Activated CD4-positive, CD25-positive, alpha-beta regulatory T cell treated with anti-CD3 and anti-CD28 coated beads, Interleukin-2, amount 50 U/mL, for 72 hours (primary cell): ENCODE results near the gene SETD6.
A peak's percentile ranks its signal among the peaks of the same experiment; 100 is the strongest.
"Not testable (repeated sequence)": the region's sequence is repeated elsewhere in the genome, so short reads cannot be mapped to it uniquely, and the experiment has no call there.

Experiments
- DNase-seq: peaks from one replicate; pipeline ENCODE4 v3.0.0; 2021

Gene SETD6, protein sequence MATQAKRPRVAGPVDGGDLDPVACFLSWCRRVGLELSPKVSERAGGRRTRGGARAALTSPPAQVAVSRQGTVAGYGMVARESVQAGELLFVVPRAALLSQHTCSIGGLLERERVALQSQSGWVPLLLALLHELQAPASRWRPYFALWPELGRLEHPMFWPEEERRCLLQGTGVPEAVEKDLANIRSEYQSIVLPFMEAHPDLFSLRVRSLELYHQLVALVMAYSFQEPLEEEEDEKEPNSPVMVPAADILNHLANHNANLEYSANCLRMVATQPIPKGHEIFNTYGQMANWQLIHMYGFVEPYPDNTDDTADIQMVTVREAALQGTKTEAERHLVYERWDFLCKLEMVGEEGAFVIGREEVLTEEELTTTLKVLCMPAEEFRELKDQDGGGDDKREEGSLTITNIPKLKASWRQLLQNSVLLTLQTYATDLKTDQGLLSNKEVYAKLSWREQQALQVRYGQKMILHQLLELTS

DNA sequence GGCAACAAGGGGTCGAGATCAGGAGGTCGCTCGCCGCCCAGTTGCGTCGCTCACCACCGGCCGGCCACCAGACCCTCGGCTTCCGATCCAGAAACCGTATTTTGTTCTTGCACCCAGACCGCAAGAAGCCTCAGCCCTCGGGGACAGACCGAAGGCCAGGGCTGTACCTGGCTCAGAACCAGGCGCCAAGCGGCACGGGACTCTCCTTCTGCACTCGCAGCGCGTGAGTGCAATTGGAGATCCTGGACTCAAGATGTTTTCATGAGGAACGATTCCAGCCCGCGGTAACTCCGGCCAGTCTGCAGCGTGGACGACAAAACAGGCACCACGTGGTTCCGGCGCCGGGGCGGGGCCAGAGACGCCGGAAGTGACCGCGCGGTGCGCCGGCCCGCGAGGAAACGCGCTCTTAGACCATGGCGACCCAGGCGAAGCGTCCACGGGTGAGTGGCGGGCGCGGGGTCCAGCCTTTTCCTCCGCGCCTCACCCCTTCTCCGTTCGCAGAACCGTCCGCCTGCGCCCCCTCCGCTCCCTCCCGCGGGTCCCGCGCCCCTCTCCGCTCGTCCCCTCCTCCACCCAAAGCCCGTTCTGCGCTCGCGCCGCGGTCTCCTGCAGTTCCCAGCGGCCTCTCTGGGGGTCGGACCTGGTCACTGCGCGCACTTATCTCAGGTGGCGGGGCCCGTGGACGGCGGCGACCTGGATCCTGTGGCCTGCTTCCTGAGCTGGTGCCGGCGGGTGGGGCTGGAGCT, at the start of gene SETD6:
Gene SETD6 (plus strand): TSS at position 393 of the 746 bp plus-strand sequence. CDS start 21 bp downstream, at position 414.
- DNase-seq, result peak; percentile 85

DNA sequence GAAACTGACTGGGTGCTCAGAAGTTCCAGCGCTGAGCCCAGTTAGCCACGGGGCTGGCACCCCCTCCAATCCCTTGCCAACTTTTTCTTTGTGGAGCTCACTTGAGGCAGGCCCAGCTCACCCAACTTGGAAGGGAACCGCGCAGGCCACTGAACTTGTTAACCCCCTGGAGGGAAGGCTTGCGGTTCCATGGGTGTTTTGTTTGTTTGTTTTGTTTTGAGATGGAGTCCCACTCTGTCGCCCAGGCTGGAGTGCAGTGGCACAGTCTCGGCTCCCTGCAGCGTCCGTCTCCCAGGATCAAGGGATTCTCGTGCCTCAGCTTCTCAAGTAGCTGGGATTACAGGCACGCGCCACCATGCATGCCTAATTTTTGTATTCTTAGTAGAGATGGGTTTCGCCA, 49.5 kb upstream of the SETD6 start:
- no peak for DNase-seq

DNA sequence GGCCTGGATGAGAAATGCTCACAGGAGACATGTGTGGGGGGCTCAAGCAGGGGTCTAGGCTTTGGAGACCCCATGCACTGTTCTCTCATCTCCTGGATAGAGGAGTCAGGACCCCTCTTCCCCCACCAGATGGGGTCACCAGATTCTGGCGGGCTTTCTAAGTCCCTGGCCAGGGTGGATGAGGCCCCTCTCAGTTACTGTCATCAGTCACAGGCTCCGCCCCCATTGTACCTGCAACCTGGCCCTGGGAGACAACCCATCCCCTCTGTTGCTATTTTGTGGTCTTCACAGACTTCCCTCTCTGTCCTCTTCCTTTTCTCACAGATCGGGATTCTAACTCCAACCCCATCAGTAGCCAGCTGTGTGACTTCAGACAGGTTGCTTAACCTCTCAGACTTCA, 48.9 kb upstream of the SETD6 start:
- no peak for DNase-seq

DNA sequence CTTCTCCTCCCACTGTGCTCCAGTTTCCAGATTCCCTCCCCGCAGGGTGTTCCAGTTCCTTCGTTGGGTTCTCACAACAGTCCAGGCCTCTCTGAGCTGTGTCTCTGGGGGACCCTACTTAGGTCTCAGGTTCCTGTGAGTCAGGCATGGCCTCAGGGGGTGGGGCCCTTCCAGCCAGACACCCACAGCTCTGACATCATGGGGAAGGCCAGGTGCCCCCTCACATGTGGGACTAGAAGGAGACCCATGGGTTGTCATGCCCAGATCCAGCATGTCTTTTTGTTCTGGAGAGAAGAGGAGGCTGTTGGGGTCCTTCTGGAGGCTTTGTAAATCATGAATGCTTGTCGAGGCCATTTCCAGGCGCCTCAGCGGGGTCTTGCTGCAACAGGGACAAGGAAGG, 47.4 kb upstream of the SETD6 start:
- no peak for DNase-seq

DNA sequence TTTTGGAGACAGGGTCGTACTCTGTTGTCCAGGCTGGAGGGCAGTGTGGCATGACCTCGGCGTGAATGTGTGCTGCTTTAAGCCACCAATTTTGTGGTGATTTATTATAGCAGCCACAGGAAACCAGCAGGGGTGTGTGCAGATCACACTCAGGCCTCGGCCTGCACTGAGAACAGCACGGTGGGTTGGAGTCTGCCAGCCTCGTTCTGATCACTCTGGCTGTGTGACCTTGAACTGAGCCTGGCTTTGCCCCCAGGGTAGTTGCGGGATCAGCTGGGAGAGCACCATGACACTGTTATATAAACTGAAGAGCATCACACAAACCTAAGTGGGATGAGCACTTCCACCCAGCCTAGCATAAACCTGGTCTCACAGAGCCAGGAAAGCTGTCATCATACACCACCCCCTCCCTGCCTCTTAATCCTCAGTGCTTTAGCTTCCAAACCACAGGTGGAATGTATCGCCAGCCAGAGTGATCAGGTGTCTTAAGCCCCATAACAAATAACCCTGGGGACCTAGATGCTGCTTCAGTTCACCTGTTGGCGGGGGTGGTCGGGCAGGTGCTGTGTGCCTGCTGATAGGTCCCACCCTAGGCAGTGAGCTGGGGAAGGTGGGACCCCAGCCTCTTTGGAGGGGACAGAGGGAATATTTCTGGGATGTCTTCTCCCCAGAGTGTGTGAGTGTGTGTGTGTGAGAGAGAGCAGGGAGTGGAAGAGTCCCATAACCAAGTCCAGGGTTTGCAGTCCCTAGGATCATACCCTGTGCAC, 43.9 kb upstream of the SETD6 start:
- DNase-seq, result no peak

DNA sequence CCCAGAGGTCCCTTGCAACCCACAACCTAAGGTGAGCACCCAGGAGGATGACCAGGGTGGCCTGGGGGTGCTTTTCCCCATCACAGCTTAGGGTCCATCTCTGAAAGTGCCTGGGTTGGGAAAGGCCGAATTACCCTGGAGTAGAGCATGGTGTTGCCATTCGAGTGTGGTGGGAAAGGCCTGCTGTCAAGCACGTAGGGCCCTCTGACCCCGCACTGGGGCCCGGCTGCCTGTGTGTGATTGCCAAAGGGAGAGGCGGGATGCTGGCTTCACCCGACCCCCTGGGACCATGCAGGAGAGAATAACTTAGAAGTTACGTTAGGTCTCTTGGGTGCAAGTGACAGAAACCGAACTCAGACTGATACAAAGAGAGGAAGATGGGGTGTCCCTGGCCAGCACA, 43.1 kb upstream of the SETD6 start:
- no peak for DNase-seq

DNA sequence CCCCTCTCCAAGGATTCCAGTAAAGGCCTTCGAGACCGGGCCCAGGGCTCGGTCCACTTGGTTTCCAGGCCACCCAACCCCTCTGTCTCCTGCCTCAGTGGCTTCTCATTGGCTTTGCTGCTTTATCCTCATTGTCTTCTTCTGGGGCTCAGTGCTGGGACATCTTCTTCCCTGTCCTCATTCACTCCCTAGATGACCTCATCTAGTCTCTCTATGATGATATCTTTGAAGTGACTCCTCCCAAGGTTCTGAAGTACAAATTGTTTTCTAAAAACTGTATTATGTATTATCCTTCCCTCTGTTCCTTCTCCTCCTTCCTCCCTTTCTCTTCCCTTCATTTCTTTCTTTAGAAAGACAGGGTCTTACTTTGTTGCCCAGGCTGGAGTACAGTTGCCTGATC, 42.5 kb upstream of the SETD6 start:
- no peak for DNase-seq

DNA sequence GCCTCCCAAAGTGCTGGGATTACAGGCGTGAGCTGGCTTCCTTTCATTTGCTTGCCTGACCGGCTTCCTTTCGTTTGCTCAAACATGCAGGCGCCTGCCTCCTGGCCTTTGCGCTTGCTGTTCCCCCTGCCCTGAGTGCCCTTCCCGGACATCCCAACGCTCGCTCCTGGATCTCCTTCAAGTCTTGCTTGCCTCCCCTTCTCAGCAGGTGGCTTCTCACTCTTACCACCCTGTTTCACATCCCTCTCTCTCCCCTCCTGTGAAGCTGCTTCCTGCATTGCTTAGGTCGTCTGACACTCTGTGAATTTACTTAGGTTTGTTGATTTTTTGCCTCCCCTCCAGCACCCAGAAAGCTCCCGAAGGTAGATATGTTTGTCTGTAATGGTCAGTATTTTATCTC, 41.0 kb upstream of the SETD6 start:
- no peak for DNase-seq

DNA sequence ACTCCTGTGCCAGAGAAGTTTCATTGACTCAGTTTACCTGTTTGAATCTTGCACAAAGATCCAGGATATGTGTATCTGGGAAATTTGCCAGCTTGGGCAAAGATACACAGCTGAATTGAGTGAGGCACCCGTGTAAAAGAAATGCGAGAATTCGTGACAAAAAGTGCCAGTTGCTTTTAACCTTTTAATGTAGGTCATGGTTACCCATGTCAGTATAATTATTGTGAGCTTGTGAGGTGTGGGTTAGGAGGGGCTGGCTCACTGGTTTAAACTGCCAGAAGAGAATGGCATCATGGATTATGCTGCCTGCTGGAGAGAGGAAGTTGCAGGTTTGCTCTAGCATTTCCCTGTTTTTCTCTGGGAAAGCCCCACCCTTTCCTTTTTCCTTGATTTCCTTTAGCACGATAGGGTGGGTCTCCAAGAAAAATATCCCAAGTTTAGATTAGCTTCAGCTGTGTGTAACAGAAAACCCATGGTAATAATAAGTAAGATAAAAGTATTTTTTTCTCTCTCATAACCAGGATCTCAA, 40.2 kb upstream of the SETD6 start:
- no peak for DNase-seq

DNA sequence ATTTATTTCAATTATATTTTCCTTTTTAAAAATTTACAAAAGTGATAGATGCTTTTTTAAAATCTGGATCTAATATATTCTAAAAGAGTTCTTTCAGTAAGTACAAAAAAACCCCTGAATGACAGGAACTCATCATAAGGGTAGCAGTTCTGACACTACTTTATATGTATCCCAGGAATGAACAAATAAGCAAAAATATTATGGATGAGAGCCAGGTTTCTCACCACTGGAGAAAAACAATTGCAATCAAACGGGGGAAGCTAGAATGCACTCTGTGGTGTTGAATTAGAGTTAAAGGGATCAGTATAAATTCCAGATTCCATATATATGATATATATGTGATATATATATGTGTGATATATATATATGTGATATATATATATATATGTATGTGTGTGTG, 38.5 kb upstream of the SETD6 start:
- no peak for DNase-seq

DNA sequence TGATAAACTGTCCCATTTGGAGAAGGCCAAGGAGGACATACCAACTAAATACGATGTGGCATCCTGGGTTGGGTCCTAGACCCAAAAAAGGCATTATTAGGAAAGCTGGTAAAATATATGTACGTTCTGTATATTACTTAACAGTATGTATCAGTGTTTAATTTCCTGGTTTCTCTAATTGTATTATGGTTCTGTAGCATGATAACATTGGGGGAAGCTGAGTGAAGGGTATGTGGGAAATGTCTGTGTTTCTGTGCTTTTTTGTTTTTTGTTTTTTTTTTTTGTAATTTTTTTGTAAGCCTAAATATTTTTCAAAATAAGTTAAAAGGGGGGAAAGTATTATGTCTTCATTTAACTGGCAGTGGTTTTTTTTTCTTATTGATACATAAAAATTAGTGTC, 36.9 kb upstream of the SETD6 start:
- DNase-seq, result no peak

DNA sequence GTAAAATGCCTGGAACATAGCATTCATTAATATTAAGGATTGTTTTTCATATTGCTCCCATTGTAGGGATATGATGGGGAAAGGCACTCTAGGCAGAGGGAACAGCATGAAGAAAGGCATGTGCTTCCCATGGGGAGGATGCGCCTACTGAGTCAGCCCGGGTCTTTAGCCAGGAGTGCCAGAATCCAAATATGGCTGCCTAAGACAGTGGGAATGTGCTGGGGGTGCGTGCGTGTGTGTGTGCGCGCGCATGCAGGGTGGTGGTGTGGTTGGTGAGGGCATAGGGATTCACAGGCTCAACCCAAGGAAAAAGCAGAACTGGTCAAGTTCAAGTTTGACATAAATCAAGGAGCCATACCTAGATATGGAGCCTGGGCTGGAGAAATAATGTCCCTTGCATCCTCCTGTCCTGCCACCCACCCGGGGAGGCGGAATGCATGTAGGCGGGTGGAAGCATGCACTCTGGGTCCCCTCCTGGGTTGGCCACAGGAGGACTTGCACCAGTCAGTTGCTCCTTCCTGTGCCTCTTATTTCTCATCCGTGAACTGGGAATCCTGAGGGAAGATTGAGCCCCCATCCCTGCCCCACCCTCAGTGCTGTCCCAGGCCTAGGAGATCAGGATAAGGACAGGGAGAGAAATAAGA, 34.0 kb upstream of the SETD6 start:
- no peak for DNase-seq

DNA sequence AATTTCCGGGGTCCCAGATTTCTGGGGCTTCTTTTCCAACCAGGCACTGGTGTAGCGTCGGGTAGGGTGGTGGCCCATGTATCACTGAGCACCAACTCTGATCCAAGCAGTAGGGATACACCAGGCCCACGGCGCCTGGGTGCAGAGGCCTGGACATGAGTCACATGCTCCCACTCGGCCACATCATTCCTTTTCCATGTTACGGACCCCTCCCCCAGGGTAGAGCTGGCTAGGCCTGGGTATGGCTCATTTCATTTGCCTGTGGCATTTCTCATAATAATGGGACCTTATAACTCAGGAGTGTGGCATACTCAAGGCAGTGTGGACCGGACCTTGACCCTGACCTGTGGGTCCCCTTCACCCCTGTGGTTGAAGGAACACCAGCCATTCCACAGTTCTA, 33.4 kb upstream of the SETD6 start:
- no peak for DNase-seq

DNA sequence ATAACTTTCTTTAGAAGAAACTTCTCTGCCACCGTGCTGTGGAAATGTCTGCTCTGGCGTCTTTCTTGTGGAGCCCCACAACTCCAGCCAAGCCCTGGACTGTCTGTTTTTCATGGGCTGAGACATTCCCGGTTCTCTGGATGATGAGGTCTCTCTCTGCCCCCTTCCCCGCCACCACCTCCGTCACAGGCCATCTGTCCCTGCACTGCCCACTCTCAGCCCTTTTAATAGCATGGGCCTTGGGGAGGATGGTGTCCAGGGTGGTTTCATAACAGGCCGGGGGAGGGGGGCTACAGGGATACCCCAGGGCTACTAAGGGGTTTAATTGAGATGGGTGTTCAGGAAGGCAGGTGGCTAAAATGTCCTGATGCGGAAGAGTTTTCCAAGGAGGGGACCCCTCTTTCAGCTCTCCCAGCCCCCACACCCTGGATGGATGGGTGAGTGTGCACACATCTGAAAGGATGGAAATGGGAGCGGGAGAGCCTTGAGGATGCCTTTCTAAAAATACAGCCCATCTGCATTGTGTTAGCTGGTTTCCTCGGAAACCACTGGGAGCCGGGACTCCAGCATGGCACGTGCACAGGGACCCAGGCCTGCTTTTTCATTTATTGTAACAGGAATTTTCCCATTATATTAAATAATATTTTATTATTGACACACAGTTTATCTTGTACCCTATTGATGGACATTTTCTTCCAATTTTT, 30.0 kb upstream of the SETD6 start:
- DNase-seq, result no peak

DNA sequence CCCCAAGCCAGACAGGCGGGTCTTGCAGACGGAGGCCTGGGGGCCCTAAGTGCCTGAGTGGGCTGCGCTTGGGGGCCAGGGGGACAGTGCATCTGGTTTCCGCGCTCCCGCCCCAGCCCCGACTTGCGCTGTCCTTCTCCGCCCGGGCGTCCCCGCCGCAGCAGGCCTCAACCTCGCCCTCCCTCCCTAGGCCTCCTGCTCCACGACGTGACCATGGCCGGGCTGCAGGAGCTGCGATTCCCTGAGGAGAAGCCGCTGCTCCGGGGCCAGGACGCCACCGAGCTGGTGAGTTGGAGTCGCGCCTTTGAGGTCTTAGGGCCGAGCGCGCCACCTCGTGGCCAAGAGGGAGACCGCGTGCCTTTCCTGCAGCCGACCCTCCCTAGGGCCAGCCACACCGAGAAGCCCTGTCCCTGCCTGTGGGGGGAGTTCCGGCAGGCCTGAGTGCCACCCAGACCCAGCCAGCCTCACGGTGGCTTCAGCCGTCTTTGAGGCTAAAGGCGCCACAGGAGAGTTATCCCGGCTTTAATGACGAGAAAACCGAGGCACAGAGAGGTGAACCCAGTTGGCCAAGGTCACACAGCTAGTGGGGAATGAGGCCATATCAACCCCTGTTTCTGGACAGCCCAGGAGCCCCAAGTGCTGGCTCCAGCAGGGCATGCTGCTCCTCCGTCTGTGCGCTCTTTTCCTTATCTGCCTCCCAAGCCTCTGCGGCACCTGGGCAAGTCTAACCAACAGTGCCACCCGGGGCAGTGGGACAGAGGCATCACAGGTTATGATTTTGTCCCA, 27.6 kb upstream of the SETD6 start:
- peak; percentile 80 for DNase-seq

DNA sequence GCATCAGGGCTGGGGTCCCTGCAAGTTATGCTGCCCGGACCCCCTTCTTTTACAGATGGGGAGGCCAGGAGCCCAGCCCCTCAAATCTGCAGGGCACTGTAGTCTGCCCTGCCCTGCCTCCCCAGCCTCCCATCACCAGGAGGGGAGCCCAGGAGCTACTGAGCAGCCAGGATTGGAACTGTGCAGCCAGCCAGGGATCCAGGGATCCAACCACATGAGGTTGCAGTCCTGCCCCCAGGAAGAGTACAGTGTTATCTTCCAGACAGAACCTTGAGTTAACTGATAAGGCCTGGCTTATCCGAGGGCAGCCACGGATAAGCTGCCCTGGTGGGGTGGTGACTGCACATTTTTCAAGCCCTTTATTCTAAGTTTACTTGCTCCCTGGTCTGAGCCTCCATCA, 26.8 kb upstream of the SETD6 start:
- DNase-seq, result no peak

DNA sequence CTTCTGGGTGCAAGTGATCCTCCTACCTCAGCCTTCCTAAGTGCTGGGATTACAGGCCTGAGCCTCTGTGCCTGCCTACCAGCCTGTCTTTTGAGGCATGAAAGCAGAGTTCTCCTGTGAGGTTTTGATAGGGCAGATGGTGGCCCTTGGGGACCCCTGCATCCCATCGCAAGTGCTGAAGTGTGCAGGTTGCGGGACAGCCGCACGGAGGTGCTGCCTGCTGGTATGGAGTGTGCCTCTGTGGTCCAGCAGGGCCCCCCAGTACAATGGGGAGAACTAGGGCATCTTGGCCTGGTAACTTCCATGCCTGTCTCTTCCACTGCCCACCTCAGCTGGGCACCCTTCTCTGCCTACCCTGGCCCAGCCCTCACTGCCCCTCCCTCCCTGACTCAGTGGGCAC, 25.3 kb upstream of the SETD6 start:
- DNase-seq, result no peak

DNA sequence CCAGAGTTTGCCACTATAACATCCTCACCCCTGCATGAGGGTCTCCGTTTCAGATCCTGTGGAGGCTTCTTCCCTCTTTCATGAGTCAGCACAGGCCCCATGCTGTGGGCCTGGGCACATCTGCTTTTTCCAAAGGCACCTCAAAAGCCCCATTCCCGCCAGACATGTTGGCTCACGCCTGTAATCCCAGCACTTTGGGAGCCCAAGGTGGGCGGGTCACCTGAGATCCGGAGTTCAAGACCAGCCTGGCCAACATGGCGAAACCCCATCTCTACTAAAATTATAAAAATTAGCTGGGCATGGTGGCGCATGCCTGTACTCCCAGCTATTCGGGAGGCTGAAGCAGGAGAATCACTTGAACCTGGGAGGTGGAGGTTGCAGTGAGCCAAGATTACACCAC, 24.8 kb upstream of the SETD6 start:
- DNase-seq, result not testable (repeated sequence)

DNA sequence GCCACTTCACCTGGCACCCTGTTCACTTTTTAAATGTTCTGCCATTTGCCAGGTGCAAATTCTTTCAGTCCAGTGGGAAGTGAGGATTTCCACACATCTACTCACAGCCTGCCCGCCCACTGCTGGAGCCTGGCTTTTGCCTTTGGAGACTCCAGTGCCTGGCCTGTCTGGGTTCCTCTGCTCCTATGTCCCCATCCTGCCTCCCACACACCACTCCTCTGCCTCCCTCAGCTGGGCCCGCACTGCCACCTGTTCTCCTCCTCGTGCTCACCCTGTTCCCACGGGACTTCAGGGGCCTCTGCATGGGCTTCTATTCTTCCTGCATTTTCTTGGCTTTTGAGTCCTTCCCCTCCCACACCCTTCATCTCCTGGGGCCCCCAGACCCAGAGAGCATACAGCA, 23.3 kb upstream of the SETD6 start:
- DNase-seq, result no peak

DNA sequence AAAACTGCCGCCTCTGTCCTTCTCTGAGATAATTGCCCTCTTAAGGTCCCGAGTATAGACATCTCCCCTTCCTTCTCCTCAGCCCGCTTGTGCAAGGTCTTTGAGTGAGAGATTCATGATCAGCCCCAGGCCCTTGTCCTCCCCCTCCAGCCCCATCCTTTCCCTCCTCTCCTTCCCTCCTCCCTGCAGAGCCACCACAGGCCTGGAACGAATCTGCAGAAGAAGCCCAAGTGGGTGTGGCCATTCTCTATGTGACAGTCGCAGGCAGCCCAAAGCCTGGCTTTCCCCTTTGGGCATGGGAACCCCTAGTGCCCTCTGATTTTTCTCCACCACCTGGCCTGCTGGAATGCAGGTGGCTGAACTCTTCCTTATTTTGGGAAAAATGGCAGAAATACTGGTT, 22.6 kb upstream of the SETD6 start:
- DNase-seq, result no peak

DNA sequence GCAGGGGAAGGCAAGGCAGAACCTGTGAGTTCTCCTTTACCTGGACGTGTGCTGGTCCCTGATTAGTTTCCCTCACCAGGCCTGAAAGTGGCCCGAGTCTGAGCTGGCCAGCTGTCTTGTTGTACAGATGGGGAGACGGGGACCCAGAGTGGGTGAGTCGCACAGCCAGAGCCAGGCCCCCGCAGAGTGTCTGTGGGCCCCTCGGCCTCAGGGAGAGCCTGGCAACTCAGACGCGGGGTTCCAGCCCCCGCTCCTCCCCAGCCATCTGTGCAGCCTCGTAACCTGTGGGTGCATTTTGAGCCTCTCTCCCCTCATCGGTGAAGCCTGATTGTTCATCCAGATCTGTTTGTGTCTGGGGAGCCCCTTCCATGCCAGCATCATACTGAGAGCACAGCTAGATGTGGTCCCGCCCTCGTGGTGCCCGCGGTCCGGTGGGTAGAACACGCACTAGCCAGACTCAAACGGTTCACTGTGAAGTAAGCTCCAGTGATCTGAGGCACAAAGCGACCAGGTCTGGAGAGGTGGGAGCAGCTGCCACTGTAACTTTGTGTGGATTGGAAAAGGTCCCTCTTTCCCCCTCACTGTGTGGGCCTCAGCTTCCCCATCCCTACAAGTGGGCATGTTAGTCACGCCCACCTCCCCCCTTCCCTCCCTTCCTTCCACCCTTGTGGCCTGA, 21.4 kb upstream of the SETD6 start:
- DNase-seq, result no peak
